Inflammatory macrophage (primary cell): Measurements from ENCODE around the gene ZBTB46.

Experiments used
- DNase-seq, 2 donors: peaks; one replicate each; pipeline ENCODE4 v3.0.0-alpha.2; 2020 to 2022

Gene ZBTB46

DNA sequence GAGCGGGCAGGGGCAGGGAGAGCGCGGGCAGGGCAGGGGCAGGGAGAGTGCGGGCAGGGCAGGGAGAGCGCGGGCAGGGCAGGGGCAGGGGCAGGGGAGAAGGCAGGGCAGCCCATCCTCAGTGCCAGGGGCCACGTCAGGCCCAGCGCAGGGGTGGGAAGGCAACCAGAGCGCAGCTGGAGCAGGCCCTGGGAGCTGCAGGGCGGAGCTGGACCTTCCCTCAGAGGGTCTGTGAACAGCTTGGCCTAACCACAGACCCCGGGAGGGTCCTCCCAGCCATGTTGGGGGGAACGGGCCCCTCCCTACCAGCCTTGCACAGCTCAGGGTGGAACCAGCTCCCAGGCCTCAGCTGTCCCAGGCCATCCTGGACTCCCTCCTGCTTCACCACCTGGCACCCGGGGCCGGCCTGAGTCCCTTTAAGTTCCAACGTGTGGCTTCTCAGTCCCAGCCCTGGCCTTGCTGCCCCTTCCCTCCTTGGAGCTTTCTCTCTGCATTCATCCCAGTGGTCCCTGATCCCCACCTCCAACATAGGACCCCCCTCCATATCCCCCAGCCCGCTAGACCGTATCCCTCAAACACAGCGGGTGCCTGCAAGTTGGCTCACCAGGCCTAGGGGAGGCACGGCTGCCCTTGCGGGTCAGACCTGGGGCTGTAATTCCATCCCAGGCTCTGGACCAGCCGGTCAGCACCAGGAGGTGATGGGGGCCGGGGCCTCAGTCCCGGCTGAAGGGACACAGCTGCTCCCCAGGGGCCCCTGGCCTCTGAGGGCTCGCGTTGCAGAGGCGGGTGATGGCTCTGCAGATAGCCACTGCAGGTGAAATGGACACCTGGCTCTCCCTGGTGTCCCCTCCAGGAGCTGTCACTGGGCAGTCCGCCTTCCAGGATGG lies 5.6 kb upstream of the ZBTB46 start:
- DNase-seq = no peak

DNA sequence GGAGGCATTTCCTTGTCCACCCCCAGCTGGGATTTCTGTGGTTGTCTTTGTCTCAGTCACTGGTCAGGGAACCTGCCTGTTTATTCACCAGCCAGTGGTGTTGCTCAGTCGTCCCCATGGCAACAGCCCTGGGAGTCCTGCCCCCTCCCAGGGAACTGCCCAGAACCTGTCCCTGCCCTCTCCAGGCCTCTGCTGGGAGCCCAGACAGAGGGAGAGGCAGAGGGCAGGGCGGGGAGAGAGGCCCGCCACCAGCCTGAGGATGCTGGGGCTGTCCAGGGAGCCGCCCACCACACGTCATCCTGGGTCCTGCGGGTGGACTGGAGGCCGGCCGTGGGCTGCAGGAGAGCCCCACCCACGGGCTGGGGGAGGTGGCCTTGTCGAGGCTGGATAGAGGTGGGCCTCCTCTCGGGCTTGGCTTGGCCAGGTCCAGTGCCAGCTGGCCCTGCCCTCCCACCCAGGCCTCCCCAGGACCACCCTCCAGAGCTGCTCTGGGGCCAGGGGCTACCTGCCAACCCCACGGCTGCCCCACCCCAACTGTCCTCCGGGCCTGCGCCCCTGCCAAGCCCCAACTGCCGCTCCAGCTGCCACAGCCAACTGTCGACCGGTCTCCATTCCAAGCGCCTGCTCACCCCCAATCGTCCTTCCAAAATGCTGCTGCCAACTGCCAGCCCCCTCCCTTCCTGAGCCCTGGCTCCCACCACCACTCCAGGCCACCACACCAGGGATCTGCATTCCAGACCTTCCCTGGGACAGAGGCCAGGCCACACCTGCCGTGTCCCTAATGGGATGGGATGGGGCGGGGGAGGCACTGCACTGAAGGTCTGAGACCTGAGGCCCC lies 4.2 kb upstream of the ZBTB46 start:
- DNase-seq = peak; percentile 50 to 77

DNA sequence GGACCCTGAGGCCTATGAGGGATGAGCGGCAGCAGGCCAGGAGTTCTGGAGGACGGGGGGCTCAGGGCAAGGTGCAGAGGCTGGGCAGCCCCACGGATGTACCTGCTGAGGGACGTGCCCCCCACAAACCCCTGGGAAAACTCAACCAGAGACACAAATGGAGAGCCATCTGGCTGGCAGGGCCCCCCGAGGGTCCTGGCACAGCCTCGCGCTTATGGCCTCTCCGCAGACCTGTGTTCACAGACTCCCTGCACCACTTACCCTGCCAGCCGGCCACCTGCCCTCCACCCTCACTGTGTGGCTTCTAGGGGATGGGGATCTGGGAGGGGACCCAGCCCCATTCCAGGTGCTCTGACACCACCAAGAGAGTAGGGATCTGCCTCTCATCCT lies 3.4 kb upstream of the ZBTB46 start:
- DNase-seq = no peak

DNA sequence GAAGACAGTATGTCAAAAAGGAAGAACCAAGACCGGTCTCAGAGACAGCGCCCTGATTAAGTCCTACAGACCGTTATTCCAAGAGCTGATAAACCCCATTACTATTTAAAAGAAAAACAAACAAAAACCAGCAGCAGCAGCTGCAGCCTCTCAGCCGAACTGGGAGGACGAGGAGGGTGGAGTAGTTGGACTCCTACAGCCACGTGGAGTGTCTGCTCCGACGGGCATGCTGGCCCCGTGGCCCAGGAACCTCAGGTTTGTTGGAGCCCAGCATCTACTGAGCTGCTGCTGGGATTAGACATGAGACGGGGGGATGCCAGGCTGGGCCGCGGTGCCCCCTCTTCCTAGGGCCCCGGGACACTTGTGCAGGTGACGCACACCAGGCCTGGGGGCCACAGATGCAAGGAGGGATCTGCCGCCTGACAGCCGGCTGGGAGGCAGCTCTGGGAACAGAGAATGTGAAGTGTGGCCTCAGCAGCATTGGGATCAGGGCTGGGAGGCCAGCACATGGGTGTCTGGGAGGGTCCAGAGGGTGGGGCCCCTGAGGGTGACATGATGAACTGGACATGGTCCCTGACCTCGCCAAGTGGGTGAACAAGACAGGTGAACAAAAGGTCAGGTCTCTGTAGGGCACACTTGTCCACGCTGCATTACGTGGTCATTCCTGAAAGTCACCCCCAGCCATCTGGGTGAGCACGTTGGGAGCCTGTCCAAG lies 2.9 kb upstream of the ZBTB46 start:
- DNase-seq = no peak

DNA sequence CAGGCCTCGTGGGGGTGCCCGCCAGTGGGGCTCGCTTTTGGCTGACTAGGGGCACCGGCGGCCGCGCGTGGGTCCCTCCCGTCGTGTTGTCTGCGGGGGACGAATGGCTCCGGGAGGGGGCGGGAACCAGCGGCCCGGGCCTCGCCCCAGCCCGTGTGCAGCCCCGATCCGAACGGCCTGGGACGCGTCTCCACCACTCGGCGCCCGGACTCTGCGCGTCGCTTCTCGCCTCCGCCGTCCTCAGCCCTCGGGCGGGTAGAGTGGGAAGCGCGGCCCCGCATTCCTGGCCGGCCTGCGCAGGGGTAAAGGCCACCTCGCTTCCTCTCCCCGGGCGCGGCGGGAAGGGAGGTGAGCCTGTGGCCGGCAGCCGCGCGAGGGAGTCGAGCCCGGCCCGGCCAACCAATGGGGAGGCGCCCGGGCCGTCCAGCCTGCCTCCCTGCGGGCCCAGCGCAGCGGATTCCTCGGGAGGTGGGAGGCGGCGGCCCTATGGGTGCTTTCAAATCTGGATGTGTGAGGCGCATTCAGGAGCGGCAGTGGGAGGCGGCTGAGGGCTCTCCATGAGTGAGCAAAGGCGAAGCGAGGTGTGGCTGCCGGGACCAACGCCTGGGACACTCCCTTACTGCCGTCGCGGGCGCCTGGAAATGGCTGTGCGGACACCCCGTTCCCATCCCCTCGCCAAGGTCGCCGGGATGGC lies 1.1 kb upstream of the ZBTB46 start:
- peak in 1 of 2 donors; percentile 45 for DNase-seq

DNA sequence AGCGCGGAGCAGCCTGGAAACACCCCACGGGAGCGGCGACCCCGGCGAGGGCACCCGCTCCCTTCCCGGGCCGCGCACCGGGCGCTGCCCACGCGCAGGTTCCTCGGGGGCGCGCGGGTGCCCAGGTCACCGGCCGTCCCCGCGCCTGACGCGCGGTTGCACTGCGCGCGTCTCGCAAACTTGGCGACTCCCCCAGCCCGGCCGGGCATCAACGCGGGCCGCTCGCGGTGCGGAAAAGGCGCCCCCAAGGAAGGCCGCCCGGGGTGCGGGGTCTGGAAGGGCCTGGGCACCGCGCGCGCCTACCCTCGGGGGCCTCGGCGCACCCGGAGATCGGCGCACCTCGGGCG lies 555 bp upstream of the ZBTB46 start:
- DNase-seq = peak in 1 of 2 donors; percentile 38

DNA sequence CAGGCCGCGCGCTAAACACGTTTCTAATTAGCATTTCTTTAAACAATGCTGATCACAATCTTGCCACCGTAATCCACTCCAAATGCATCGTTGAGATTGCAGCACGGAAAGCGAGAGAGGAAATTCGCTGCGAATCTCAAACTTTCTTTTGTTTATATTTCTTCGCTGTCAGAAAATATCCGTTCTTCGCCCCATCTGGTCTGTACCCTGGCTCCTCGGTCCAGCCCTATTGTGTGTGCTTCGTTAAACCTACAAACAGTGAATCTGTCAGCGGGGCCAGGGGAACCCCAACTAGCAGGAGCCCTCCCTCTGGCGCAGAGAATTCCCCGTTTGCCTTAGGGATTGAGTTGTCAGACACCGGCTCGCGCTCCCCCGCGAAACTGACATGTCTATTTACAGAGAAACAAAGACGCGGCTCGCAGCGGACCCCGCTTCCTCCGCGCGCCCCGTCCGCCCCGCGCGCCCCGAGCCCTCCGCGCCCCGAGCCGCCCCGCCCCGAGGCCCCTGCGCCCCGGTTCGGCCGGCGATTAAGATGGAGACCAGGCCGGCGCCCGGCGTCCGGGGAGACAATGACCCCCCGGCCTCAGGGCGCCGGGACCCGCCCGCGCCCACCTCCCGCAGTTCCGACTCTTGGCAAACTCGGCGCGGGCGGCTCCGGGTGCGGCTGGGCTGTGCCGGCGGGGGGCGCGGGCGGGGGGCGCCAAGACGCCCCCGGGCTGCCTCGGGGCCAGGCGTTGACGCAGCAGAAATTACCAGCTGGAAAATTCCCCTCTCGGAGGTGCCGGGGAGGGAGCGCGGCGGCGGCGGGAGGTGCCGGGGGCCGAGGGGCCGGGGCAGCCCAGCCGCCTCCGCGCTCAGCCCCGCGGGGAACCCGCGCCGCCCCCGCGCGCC lies 874 bp downstream of the ZBTB46 start:
- no peak for DNase-seq

DNA sequence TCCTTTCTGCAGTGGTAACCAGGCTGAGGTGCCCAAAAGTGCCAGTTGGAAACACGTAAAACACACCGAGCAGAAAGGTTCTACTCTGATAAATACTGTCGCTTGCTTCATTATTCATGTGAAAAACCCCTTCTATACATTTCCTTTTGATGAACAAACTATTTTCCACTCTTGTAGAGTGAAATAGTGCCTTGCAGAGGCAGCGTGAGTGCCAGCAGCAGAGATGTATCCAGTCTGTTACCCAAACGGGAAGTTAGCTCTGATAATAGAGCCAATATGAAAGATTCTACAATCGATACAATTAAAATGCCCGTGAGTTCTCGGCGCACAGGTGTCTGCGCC lies 1.5 kb downstream of the ZBTB46 start:
- no peak for DNase-seq

DNA sequence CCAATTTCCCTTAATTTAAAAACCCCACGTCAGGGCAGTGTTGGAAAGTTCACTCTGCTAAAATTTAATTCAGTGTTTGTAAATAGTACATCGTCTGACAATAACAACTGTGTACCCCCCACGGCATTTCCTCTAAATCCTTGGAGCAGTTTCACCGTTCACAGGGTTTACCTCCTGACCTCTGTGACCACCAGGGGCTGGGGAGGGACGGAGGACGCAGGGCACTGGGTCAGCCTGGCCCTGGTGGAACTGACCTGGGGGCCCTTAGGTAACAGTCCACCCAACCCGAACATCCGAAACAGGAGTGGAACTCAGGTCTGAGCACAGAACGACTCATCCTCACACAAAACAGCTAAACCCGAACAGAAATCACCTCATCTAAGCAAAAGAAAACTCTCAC lies 2.1 kb downstream of the ZBTB46 start:
- DNase-seq = no peak

DNA sequence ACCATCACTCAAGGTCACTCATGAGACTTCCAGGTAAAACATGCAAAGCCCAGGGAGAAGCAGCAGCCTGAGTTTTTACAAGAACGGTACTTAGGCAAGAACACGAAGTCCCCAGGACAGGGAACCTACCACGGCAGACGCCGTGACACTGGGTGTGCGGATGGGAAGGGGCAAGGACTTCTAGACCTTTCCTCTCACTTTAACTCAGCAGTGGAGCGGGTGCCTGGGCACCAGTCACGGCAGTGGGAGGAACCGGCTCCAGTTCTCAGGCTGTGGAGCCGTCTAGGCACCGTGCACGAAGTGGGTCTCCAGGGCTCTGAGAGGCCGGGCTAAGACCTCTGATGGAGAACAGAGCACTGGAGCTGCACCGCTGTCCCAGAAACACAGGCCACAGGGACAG lies 2.5 kb downstream of the ZBTB46 start:
- no peak for DNase-seq

DNA sequence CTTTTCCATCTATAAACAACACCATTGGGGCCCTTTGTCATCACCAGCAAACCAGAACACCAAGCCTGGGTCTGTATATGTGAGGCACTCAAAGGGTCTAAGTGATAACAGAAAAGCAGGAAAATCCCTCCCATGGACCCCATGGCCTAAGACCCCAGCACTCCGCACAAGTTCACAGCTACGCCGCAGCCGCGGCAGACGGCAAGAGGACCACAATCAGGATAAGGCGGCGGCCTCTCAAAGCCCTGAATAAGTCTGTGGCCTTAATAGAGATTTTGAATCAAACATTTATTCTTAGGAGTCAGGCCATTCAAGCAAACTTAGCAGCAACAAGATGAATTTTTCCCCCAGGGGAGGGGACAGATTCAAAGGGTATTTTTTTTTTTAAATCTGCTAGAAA lies 2.9 kb downstream of the ZBTB46 start:
- DNase-seq = no peak

DNA sequence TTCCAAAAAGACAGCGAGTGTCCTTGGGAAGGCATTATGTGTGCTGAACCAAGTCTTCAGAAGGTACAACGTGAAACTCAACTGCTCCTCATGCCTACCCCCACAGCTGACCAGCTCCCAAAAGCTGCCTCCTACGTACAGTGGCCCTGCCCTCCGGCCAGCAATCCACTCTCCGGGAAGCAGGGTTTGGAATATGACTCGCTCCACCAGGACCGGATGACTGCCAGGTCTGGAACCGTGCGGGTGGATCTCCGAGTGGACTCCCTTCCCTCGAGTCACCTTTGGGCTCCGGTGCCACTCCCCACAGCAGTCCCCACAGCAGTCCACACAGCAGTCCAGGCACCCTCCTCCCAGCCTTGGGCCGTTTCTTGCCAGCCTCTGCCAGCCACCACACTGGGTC lies 4.3 kb downstream of the ZBTB46 start:
- DNase-seq = no peak

DNA sequence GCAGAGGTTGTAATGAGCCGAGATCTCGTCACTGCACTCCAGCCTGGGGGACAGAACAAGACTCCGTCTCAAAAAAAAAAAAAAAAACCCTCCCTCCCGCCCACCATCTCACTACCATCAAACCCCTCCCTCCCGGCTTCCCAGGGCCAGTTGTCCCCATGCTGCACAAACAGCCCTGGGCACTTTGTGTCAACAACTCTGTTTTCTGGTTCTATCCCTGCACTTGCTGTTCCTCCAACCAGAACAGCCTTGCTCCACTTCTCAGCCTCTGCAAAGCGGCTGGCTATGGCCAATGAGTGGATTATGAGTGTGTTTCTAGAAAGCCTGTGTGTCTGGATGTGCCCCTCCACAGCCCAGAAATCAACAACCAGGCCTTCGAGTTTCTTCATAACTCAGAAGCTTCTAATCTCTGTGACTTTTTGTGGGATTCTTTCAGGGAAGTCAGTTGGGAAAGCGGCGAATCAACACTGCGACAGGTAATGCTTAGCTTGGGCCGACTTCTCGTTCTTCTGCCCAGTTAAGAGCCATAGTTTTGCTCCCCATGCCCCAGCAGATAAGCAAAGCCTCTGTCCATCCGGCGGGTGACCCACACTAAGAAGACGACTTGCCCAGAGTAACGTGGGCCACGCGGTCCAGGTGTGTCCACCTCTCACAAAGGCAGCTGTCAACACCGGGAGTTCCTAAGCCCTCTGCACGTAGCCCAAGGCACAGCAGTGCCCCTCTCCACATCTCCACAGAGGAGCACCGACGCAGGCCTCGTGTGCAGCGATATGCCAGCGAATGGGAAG lies 5.5 kb downstream of the ZBTB46 start:
- DNase-seq = no peak

DNA sequence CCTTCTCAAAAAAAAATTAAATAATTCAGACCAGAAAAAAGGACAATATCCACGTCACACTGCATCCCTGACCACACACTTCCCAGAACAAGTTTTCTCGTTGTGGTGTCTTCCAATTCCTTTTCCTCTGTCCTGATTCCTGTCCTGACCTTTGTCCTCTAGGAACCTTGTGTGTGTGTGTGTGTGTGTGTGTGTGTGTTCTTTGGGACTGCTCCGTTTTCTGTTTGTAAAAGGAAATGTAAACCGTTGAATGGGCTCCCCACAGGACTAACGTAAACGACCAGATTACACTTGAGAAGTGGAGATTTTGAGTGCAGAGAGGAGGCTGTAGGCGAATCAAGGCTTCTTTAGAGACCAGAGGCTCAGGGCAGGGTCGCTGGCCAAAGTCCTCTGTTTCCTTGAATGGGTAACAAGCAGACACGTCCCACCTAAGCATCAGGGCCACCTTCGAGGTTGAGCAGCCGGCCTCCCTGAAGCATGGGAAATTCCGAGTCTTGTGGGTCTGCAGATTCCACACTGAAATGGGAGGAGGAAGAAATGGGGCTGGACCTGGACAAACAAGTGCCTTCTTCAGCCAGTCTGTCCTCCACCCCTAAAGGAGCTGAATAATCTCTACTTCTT lies 7.3 kb downstream of the ZBTB46 start:
- no peak for DNase-seq

DNA sequence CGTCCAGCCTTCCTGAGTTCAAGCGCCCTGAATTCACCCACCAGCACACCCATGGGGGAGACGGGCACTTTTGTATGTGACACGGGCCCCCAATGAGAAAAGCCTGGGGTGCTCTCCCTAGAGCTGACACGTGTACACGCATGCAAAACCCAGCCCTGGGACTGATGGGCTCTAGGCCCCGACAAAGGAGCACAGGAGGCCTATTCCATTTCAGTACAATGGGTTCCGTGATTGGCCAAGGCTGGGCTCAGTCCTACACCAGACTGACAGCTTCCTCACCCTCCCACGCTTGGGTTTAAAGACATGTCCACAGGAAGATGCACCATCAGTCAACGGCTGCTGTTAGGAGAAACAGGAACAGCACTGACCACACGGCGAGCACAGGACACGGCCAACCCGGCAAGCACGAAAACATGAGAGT lies 8.8 kb downstream of the ZBTB46 start:
- DNase-seq = peak; percentile 90 to 96

DNA sequence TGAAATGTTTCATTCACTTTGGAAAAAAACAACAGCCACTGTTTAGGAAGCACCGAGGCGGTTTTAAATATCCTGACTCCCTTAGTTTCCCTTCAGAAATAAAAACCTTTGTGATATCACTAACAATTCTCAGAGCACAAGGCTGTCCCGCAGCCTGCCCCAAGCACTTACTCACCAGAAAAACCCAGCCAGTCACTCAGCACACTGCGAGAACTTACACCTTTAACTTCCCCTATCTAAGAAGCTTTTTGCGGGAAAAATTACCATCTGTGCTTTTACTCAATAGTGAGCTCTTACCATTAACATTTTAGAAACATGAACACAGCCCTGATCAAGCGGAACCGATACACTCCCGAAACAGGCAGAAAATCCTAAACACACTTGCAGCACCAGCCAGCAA lies 9.3 kb downstream of the ZBTB46 start:
- DNase-seq = no peak

DNA sequence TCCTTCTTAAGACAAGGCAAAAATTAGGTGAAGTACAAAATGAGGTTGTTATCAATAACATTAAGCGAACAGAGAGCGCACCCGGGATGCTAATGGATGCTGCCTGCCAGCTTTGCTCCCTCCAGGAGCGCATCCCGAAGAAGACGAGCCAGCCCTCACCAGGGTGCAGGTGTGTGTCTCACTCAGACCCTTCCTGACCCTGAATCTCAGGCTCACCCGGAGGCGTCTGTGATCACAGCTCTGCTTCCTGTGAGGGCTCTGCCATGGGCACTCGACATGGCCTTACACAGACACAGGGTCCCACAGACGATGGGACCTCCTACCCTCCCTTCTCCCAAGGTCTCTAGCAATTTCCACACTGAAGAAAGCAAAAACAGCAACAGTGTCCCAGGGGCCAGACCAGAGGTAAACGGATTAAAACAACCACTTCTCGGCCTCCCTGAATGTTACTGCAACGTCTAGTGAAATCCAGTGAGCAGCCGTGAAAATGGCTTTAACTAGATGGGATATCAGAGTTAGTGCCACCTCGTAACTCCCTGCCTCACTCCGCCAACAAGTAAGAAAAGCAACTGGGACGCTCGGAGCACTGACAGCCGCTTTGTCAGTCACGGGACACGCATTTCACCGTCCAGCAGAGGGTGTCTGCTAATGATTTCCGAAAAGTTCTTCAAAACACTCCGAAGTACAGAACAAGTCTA lies 11.7 kb downstream of the ZBTB46 start:
- DNase-seq = no peak

DNA sequence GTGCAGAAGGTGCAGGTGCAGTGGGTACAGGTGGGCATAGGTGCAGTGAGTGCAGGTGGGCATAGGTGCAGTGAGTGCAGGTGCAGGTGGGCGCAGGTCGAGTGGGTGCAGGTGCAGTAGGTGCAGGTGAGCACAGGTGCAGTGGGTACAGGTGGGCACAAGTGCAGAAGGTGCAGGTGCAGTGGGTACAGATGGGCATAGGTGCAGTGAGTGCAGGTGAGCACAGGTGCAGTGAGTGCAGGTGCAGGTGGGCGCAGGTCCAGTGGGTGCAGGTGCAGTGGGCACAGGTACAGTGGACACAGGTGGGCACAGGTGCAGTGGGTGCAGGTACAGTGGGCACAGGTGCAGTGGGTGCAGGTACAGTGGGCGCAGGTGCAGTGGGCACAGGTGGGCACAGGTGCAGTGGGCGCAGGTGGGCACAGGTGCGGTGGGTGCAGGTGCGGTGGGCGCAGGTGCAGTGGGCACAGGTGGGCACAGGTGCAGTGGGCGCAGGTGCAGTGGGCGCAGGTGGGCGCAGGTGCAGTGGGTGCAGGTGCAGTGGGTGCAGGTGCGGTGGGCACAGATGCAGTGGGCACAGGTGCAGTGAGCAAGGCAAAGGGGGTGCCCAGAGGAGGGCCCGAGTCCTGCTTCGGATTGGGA lies 15.3 kb downstream of the ZBTB46 start:
- peak in 1 of 2 donors; percentile 8 for DNase-seq
